HEK293T (cell line): Measurements from ENCODE around the gene SLC26A2.

Experiments used
- CTCF ChIA-PET: fragments of 350-600 bp; formaldehyde crosslinking; extraction: SDS; loops from one replicate; lab custom pipeline; 2021; ENCODE audit warnings: antibody characterized with exemption, inconsistent platforms; lab: Yijun Ruan, JAX
- POLR2A ChIA-PET: fragments of 350-600 bp; formaldehyde crosslinking; extraction: SDS; loops from one replicate; lab custom pipeline; 2020; ENCODE audit warnings: antibody characterized with exemption, inconsistent platforms; lab: Yijun Ruan, JAX
- DNase-seq: peaks from one replicate; pipeline ENCODE4 v3.0.0; 2012; ENCODE audit warnings: mixed read lengths; ENCODE audit errors: extremely low spot score
- ARNT ChIP-seq: fragments of 450-650 bp; IDR thresholded peaks from 2 replicates; pipeline ENCODE4 v1.6.1; 2017; ENCODE audit warnings: mild to moderate bottlenecking
- BHLHE40 ChIP-seq: fragments of 450-650 bp; IDR thresholded peaks from 2 replicates; pipeline ENCODE4 v1.6.1; 2016; ENCODE audit warnings: mild to moderate bottlenecking, moderate library complexity, borderline replicate concordance
- CTBP1 ChIP-seq: fragments of 450-650 bp; IDR thresholded peaks from 2 replicates; pipeline ENCODE4 v1.6.1; 2016; ENCODE audit warnings: borderline replicate concordance
- ELF4 ChIP-seq: fragments of 450-650 bp; IDR thresholded peaks from 2 replicates; pipeline ENCODE4 v1.6.1; 2017; ENCODE audit warnings: antibody characterized with exemption
- FOXA1 ChIP-seq: fragments of 450-650 bp; IDR thresholded peaks from 2 replicates; pipeline ENCODE4 v1.6.1; 2016; ENCODE audit warnings: mild to moderate bottlenecking
- FOXK2 ChIP-seq: fragments of 450-650 bp; IDR thresholded peaks from 2 replicates; pipeline ENCODE4 v1.6.1; 2016; ENCODE audit warnings: mild to moderate bottlenecking
- FOXM1 ChIP-seq: fragments of 450-650 bp; IDR thresholded peaks from 2 replicates; pipeline ENCODE4 v1.6.1; 2017; ENCODE audit warnings: mild to moderate bottlenecking, borderline replicate concordance
- HDGF ChIP-seq: fragments of 450-650 bp; IDR thresholded peaks from 2 replicates; pipeline ENCODE4 v1.6.1; 2017; ENCODE audit warnings: antibody characterized with exemption, borderline replicate concordance
- L3MBTL2 ChIP-seq: fragments of 450-650 bp; conservative IDR thresholded peaks from 2 replicates; pipeline ENCODE4 v1.6.1; 2016; ENCODE audit warnings: mild to moderate bottlenecking
- LEF1 ChIP-seq: fragments of 450-650 bp; IDR thresholded peaks from 2 replicates; pipeline ENCODE4 v1.6.1; 2017; ENCODE audit warnings: mild to moderate bottlenecking, borderline replicate concordance
- NFRKB ChIP-seq: fragments of 450-650 bp; IDR thresholded peaks from 2 replicates; pipeline ENCODE4 v1.6.1; 2016; ENCODE audit warnings: mild to moderate bottlenecking, moderate library complexity
- SP1 ChIP-seq: fragments of 450-650 bp; IDR thresholded peaks from 2 replicates; pipeline ENCODE4 v1.6.1; 2017
- SUZ12 ChIP-seq: fragments of 450-650 bp; IDR thresholded peaks from 2 replicates; pipeline ENCODE4 v1.6.1; 2016; ENCODE audit warnings: mild to moderate bottlenecking
- TARDBP ChIP-seq: fragments of 450-650 bp; IDR thresholded peaks from 2 replicates; pipeline ENCODE4 v1.6.1; 2016
- ZNF384 ChIP-seq: fragments of 450-650 bp; IDR thresholded peaks from 2 replicates; pipeline ENCODE4 v1.6.1; 2016
- TF ChIP-seq, protein P1 (sequence below): fragments of 450-650 bp; IDR thresholded peaks from 2 replicates; pipeline ENCODE4 v1.6.1; 2016

SLC26A2 gene

DNA sequence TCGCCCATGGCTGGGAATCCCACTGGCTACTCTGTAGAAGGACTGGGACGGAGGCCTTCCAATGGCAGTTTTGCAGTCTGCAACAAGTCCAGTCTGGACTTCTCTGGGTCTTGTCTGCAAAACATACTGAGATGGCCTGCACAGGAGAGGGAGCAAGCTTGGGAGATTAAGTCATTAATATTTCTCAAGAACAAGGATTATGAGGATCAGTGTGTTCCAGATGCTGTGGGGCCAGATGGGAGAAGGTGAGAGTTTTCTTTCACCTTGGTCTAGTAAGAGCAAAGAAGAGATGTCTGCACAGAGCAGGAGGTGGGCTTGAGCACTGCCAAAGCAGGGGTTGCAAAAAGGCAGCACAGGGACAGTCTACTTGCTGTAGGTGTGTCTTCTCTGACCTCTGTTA is 15.9 kb upstream of the SLC26A2 start, which contains the start of gene PDE6A:
TSS of gene PDE6A (minus strand) at position 128 of the 400 bp plus-strand sequence. CDS start at position 8, 120 bp downstream.
- CTCF ChIA-PET: no interaction called here
- POLR2A ChIA-PET: no interaction called here
- TF ChIP-seq CTBP1 (no peak), SP1 (no peak), L3MBTL2 (no peak), ZNF384 (no peak), LEF1 (no peak), FOXA1 (no peak), FOXM1 (no peak), ARNT (no peak), SUZ12 (no peak), ELF4 (no peak), NFRKB (no peak), HDGF (no peak), BHLHE40 (no peak), TARDBP (no peak), FOXK2 (no peak)
- TF ChIP-seq, protein P1, sequence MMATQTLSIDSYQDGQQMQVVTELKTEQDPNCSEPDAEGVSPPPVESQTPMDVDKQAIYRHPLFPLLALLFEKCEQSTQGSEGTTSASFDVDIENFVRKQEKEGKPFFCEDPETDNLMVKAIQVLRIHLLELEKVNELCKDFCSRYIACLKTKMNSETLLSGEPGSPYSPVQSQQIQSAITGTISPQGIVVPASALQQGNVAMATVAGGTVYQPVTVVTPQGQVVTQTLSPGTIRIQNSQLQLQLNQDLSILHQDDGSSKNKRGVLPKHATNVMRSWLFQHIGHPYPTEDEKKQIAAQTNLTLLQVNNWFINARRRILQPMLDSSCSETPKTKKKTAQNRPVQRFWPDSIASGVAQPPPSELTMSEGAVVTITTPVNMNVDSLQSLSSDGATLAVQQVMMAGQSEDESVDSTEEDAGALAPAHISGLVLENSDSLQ: no peak
- DNase-seq: no peak

DNA sequence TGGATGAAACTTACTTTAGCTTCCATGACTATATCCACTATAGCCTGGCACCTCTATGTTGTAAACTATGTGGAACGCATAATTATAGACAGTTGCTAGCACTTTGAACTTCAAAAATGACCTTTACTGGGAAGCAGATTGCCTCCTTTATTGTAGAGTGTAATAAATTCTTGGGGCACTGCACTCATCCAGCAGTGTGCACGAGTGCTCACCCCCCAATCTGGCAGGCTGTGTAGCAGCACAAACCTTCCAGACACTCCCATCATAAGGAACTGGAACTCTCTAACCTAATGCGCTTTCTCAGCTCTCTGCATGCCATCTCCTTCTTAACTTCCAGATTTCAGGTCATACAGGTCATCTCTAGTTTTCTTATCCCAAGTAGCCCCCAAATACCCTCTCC is 14.4 kb upstream of the SLC26A2 start:
- CTCF ChIA-PET: no interaction called here
- POLR2A ChIA-PET: interaction anchor here (1.9 to 2.1 kb wide), 2 partner anchors 13 to 14 kb away, joined by 7 to 9 read pairs; partner anchors contain the start of gene SLC26A2
- no peak for DNase-seq
- TF ChIP-seq FOXK2: no peak
- TF ChIP-seq BHLHE40: no peak
- no peak for TF ChIP-seq NFRKB

DNA sequence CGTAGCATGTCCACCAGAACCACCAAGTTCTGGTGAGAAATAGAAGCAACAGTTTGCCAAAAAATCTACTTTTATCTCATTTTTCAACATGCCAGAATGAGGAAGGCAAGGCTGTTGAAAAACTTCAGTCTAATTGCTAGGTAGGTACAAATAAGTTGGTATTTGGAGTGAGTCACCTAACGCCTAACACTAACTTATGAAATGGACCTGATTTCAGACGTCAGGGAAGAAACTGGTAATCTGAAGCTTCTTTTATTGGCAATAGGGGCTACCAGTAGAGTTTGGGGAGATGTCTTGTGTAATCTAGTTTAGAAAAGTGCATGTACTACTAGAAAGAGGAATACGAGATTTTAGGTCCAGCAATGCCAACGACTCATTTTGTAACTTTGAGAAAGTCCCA is 11.6 kb upstream of the SLC26A2 start:
- POLR2A ChIA-PET: interaction anchor here (3.1 kb wide), 1 partner anchor 11 kb away, joined by 17 read pairs; the partner anchor contains the start of gene SLC26A2
- CTCF ChIA-PET: interaction anchor here (1.1 to 2.4 kb wide), 3 partner anchors 9 to 12 kb away, joined by 3 to 7 read pairs (median 4); partner anchors contain the start of gene SLC26A2
- TF ChIP-seq SP1 (no peak), FOXA1 (no peak), TARDBP (no peak), FOXM1 (no peak), ELF4 (no peak), FOXK2 (no peak), NFRKB (no peak), HDGF (no peak), ZNF384 (no peak), SUZ12 (no peak), L3MBTL2 (no peak), ARNT (no peak)
- DNase-seq: no peak

DNA sequence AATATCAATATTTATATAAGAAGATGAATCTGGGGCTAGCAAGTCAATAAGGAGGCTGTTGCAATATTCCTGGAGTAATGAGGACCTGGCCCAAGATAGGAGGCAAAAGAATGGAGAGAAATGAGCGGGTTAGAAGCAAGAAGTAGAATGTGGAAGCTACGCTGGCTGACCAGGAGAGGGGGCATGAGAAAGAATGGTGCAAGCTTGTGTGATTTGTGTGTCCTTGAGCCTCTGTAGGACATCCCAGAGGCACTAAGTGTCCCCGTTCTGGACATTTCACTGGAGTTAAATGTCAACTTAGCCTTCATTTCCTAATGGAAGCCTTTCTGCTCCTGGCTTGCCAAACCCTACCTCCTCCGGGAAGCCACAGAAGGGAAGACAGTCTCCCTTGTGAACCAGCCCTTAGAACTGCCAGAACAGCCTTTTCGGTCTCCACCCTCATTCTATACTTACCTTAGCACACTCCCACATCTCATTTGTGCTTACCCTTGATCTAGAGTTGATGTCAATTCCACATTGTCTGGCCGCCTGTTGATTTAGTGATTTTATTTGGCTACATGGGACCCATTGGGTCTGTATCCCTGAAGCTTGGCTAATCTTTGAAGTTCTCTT is 9.3 kb upstream of the SLC26A2 start:
- no peak for TF ChIP-seq FOXK2
- TF ChIP-seq, protein P1: no peak
- no peak for TF ChIP-seq FOXM1
- no peak for TF ChIP-seq BHLHE40
- TF ChIP-seq LEF1: no peak
- TF ChIP-seq ELF4: no peak
- no peak for TF ChIP-seq CTBP1

DNA sequence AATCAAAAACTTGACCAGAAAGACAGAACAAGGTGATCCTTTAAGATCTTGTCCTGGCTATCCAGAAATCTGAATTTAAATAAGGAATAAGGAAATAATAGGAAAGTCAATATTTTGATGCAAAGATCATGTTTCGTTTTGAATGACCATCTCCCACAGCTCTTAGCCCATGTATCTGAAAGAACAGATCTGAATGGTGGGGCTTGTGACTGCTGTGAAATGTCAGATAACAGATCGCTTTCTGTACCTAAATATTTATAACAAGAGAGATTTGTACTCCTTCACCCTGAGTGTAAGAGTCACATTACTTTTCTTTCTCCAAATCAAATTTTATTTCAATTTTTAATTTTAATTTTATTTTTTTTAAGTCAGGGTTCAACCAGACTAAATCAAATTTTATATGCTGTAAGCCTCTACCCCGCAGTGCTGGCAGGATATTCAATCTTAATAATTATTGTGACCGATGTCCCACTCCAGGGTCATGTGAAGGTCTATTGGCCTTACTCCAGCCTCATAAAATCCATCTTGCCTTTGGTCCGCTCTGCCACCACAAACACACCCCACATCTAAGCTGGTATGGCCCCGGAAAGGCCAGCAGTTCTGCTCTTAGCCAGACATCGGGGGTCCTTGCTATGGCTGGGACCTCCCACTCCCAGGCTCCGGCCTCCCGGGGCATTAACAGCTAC is 7.0 kb upstream of the SLC26A2 start:
- CTCF ChIA-PET: interaction anchor here (0.6 kb wide), 1 partner anchor 30 kb away, joined by 3 read pairs; no protein-coding TSS in a partner anchor
- POLR2A ChIA-PET: no interaction called here

More for the DNA sequence above, 9.3 kb upstream of the SLC26A2 start:
- no peak for DNase-seq
- ChIA-PET CTCF (interaction anchor here (0.5 to 0.9 kb wide), 2 partner anchors 11 to 12 kb away, joined by 3 to 5 read pairs; no protein-coding TSS in a partner anchor), POLR2A (interaction anchor here (3.1 kb wide), 1 partner anchor 9 kb away, joined by 17 read pairs; the partner anchor contains the start of gene SLC26A2)

More for the DNA sequence above, 7.0 kb upstream of the SLC26A2 start:
- TF ChIP-seq FOXK2 (no peak), L3MBTL2 (no peak), ZNF384 (no peak), ARNT (no peak), ELF4 (no peak), SP1 (no peak), FOXM1 (no peak)
- TF ChIP-seq, protein P1: no peak
- DNase-seq: no peak
